HAP-1 (cell line): ENCODE results near the gene PSMC1.
A peak's percentile ranks its signal among the peaks of the same experiment; 100 is the strongest.
"Not testable (repeated sequence)": the region's sequence is repeated elsewhere in the genome, so short reads cannot be mapped to it uniquely, and the experiment has no call there.

Source experiments
- DNase-seq, 2 experiments: peaks; one replicate each; pipeline ENCODE4 v3.0.0-alpha.2; 2016 to 2020; ENCODE audit warnings: low spot score in 2 of 2
- H3K27me3 ChIP-seq: fragments of 250-450 bp; sonication (Bioruptor Pico); 2 replicates; pipeline ENCODE4 v1.5.1; 2020; ENCODE audit warnings: low read depth, mild to moderate bottlenecking, moderate library complexity
- H3K36me3 ChIP-seq: fragments of 250-450 bp; sonication (Bioruptor Pico); replicated peaks from 2 replicates; pipeline ENCODE4 v1.5.1; 2020; ENCODE audit warnings: mild to moderate bottlenecking
- H3K4me1 ChIP-seq: fragments of 250-450 bp; sonication (Bioruptor Pico); 2 replicates; pipeline ENCODE4 v1.5.1; 2020; ENCODE audit warnings: mild to moderate bottlenecking
- H3K4me3 ChIP-seq: fragments of 250-450 bp; sonication (Bioruptor Pico); 2 replicates; pipeline ENCODE4 v1.5.1; 2020; ENCODE audit warnings: mild to moderate bottlenecking, moderate library complexity
- H3K9me3 ChIP-seq: fragments of 250-450 bp; sonication (Bioruptor Pico); 2 replicates; pipeline ENCODE4 v1.5.1; 2020; ENCODE audit warnings: mild to moderate bottlenecking, moderate library complexity
- in situ Hi-C: fragments of 300-500 bp; cut with MboI; formaldehyde crosslinking; loops from 3 replicates; pipeline ENCODE4 v1.14.3; 2020; ENCODE audit warnings: low sequenced_read_pairs, inconsistent platforms, mixed read lengths

Gene PSMC1

DNA sequence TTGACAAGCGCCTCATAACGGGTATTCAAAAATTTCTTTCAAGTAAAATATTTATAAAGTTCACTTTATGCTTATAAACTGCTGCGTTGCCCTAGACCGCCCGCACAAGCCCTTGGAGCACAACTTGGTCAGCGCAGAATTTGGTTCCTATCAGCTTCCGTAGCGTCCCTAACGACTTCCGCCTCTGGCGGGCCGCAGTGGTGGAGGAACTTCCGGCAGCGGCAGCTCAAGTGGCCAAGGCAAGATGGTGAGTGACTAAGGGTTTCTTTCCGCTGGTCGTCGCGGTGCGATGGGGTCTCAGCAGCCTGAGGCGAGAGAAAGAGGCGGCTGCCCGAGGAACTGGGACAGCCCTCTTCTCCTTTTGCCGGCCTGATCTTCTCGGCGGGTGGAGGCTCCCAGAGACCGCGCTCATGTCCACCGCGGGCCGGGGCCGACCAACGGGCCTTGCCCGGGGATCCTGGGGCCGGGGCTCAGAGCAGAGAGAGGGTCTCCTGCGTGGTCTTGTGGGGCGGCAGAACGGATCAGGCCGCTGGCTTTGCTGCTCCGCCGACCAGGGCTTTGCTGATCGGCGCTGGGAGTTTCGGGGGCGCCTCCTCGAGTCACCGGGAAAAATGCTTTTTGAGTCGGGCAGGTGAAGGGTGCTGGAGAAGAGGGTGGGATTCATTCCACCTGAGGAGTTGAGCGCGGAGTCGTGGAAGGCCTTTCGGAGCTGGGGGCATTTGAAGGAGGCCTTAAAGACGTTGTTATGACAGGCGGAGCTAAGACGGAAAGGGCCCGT, at the start of gene PSMC1:
TSS of gene PSMC1 (plus strand) at position 200 of the 778 bp plus-strand sequence. CDS start at position 245, 45 bp downstream.
- peaks cover 3% of the 10 kb centered on the region for H3K4me1 ChIP-seq
- no peaks in the 10 kb centered on the region; the same call in 1 of the 2 replicates for H3K27me3 ChIP-seq
- in situ Hi-C loops, result no loop called here
- peaks cover 31% of the 10 kb centered on the region for H3K36me3 ChIP-seq
- H3K9me3 ChIP-seq, result no peaks in the 10 kb centered on the region
- peak within 1 kb of the TSS; percentile 96 for H3K4me3 ChIP-seq
- peak; percentile 88 to 93 for DNase-seq

DNA sequence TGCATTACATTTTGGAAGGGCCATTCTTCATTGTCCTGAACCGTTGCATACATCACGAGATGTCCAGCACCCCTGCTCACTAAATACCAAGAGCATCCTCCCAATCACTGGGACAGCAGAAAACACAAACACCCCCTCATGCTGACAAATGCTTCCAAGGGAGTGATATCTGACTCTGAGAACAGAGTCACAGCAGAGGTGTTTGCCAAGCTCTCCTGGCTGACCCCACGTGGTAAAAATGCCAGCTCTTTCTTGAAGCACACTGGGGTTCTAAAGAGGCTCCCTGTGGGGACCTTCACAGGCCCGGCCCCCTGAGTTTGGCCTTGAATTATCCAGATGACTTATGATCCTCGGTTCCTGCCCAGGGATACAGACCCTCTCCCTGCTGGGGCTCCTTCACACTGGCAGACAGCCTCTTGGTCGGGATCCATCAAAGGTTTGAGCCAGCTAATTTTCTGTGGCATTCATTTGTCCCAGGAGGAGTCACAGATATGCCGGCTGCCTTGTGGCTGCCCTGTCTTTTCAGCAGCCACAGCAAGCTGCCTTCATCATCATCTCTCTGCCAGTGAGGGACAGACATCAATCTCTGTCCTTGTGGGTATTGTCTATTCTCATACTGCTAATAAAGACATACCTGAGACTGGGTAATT, 43.1 kb upstream of the PSMC1 start:
- H3K9me3 ChIP-seq, result no peaks in the 10 kb centered on the region; the same call in 1 of the 2 replicates
- in situ Hi-C loops, result no loop called here

GRCh38 chr14:90228478-90228877, 27.9 kb upstream of the PSMC1 start:
- no peak overlapping the region for H3K4me3 ChIP-seq
- H3K4me1 ChIP-seq, result no peaks in the 10 kb centered on the region
- no peaks in the 10 kb centered on the region for H3K9me3 ChIP-seq
- no peaks in the 10 kb centered on the region for H3K27me3 ChIP-seq
- no peak for DNase-seq
- no peaks in the 10 kb centered on the region for H3K36me3 ChIP-seq
- in situ Hi-C loops, result loop anchor here (25.0 kb wide), 1 partner anchor 1191 kb away; no protein-coding TSS in a partner anchor

More for the DNA sequence above, 43.1 kb upstream of the PSMC1 start:
- H3K27me3 ChIP-seq, result no peaks in the 10 kb centered on the region
- DNase-seq, result no peak
- no peaks in the 10 kb centered on the region for H3K36me3 ChIP-seq
- H3K4me1 ChIP-seq, result no peaks in the 10 kb centered on the region
- no peak overlapping the region for H3K4me3 ChIP-seq

DNA sequence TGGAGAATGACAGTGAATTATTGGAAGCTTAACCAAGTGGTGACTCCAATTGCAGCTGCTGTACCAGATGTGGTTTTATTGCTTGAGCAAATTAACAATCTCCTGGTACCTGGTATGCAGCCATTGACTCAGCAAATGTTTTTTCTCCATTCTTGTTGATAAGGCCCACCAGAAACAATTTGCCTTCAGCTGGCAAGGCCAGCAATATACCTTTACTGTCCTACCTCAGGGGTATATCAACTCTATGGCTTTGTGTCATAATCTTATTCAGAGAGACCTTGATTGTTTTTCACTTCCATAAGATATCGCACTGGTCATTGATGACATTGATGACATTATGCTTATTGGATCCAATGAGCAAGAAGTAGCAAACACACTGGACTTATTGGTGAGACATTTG, 26.4 kb upstream of the PSMC1 start:
- not testable (repeated sequence) for DNase-seq, H3K36me3 ChIP-seq, H3K4me3 ChIP-seq, H3K9me3 ChIP-seq, H3K27me3 ChIP-seq, H3K4me1 ChIP-seq
- in situ Hi-C loops, result loop anchor here (10.0 to 25.0 kb wide), 2 partner anchors 265 to 1193 kb away; no protein-coding TSS in a partner anchor

- Histone ChIP-seq H3K27me3 (no peaks in the 10 kb centered on the region), H3K36me3 (no peaks in the 10 kb centered on the region), H3K4me1 (no peaks in the 10 kb centered on the region), H3K4me3 (no peak overlapping the region), H3K9me3 (peaks cover 11% of the 10 kb centered on the region)
- DNase-seq, result peak; percentile 61 to 83
- in situ Hi-C loops, result loop anchor here (10.0 to 25.0 kb wide), 2 partner anchors 271 to 1198 kb away; no protein-coding TSS in a partner anchor
Observed at GRCh38 chr14:90235179-90235976, 21.0 kb upstream of the PSMC1 start.

DNA sequence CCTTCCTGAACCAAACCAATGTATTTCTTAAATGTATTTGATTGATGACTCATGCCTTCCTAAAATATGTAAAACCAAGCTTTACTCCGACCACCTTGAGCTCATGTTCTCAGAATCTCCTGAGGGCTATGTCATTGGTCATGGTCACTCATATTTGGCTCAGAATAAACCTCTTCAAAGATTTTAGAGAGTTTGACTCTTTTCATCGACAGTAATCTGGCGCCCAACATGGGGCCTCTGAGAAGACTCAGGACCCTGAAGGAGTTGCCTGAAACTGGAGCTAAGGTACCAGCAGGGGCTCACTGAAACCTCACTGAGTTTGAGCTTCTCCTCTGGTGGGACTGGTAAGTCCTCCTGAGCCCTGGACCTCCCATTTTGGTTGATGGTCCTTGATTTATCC, 17.2 kb upstream of the PSMC1 start:
- Histone ChIP-seq H3K4me3 (no peak overlapping the region), H3K27me3 (no peaks in the 10 kb centered on the region), H3K9me3 (peaks cover 19% of the 10 kb centered on the region), H3K36me3 (no peaks in the 10 kb centered on the region), H3K4me1 (no peaks in the 10 kb centered on the region)
- in situ Hi-C loops, result loop anchor here (10.0 to 25.0 kb wide), 2 partner anchors 274 to 1202 kb away; no protein-coding TSS in a partner anchor
- DNase-seq, result no peak

DNA sequence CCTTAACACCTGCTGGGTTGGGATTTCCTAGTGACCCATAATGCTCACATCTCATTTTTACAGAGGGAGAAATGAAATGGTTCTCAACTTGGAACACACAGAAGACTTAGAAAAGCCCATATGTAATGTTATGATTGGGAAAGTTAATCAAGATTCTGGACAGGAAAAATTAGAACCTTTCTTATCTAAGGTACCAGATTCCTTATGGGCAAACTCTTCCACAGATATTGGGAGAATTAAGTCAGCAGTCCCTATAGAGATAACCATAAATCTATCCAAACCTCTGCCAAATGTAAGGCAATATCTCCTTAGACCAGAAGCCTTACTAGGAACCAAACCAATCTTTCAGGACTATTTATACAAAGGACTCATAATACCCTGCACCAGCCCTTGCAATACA, 13.9 kb upstream of the PSMC1 start:
- H3K4me3 ChIP-seq, result no peak overlapping the region
- H3K36me3 ChIP-seq, result no peaks in the 10 kb centered on the region
- H3K4me1 ChIP-seq, result no peaks in the 10 kb centered on the region
- in situ Hi-C loops, result loop anchor here (25.0 kb wide), 1 partner anchor 1205 kb away; no protein-coding TSS in a partner anchor
- H3K9me3 ChIP-seq, result peaks cover 19% of the 10 kb centered on the region
- no peaks in the 10 kb centered on the region for H3K27me3 ChIP-seq
- DNase-seq, result no peak

DNA sequence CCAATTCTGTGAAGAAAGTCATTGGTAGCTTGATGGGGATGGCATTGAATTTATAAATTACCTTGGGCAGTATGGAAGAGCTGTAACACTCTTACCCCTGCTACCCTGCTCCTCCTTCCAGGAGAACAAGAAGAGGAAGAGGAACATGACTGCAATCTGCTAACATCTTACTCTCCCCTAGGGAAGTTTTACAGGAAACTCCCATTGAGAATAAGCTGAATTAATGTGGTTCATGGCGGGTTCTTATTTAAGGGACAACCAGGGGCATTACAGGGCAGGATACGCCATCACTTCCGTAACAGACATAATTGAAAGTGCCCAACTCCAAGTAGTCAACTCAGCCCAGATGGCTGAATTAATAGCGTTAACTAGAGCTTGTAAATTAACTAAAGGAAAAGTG, 9.4 kb upstream of the PSMC1 start:
- DNase-seq, result no peak
- in situ Hi-C loops, result loop anchor here (25.0 kb wide), 1 partner anchor 1210 kb away; no protein-coding TSS in a partner anchor
- H3K27me3 ChIP-seq, result no peaks in the 10 kb centered on the region

DNA sequence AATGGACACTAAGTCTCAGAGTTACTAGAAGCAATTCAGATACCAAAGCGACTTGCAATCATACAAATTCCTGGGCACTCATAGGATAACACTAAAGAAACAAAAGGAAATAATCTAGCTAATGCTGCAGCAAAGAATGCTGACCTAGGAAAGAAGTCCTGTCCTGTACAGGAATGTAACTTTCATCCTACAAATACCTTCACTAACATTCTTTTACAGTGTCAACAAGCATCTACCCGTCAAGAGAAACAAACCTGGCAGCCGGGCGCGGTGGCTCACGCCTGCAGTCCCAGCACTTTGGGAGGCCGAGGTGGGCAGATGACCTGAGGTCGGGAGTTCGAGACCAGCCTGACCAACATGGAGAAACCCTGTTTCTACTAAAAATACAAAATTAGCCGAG, 8.9 kb upstream of the PSMC1 start:
- H3K9me3 ChIP-seq, H3K4me1 ChIP-seq, H3K27me3 ChIP-seq, H3K36me3 ChIP-seq, DNase-seq, H3K4me3 ChIP-seq: not testable (repeated sequence)
- in situ Hi-C loops, result loop anchor here (25.0 kb wide), 1 partner anchor 1210 kb away; no protein-coding TSS in a partner anchor

More for the DNA sequence above, 9.4 kb upstream of the PSMC1 start:
- Histone ChIP-seq H3K36me3 (no peaks in the 10 kb centered on the region), H3K4me3 (no peak overlapping the region), H3K9me3 (no peaks in the 10 kb centered on the region), H3K4me1 (no peaks in the 10 kb centered on the region)

DNA sequence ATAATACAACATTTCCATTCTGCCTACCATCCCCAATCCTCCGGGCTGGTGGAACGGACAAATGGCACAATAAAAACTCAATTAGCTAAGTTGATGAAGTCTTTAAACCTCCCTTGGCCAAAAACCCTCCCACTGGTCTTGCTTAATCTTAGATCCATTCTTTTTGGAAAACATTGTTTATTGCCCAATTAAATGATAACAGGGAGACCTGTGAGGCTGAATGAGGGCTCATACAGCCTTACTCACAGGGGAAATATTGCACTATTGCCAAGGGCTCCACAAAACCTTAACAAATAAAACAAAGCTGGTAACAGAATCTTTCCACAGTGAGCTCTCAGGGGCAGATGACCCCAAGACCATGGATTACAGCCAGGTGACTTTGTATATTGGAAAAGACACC, 7.8 kb upstream of the PSMC1 start:
- DNase-seq, result no peak
- Histone ChIP-seq H3K4me1 (no peaks in the 10 kb centered on the region), H3K4me3 (no peak overlapping the region), H3K9me3 (no peaks in the 10 kb centered on the region), H3K36me3 (no peaks in the 10 kb centered on the region), H3K27me3 (no peaks in the 10 kb centered on the region; the same call in 1 of the 2 replicates)
- in situ Hi-C loops, result loop anchor here (25.0 kb wide), 1 partner anchor 1211 kb away; no protein-coding TSS in a partner anchor

- H3K9me3 ChIP-seq, result no peaks in the 10 kb centered on the region
- no peaks in the 10 kb centered on the region; the same call in 1 of the 2 replicates for H3K27me3 ChIP-seq
- in situ Hi-C loops, result no loop called here
- H3K4me3 ChIP-seq, result no peak overlapping the region
- H3K4me1 ChIP-seq, result peaks cover 3% of the 10 kb centered on the region
- no peak for DNase-seq
- peaks cover 4% of the 10 kb centered on the region for H3K36me3 ChIP-seq
Observed at GRCh38 chr14:90253826-90254225, 2.5 kb upstream of the PSMC1 start.

DNA sequence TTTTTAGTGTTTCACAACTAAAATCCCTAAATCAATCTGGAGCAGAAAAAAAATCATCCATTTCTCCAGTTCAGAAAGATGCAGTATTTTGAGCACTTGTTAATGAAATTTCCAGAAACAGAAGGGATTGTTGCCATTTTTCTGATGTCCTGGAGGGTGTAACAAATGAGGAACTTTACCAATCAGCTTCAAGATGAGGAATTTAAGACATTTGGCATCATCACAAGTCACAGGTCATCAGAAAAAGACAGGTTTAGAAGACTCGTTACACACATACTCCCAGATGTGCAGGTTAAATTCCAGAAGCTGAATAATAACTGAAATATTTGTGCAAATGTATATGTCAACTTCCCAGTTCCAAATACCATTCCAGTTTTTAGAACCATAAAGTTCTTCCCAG, 482 bp upstream of the PSMC1 start:
- Histone ChIP-seq H3K4me3 (peak overlapping the region; percentile 96), H3K4me1 (peaks cover 3% of the 10 kb centered on the region), H3K27me3 (no peaks in the 10 kb centered on the region; the same call in 1 of the 2 replicates), H3K36me3 (peaks cover 25% of the 10 kb centered on the region), H3K9me3 (no peaks in the 10 kb centered on the region)
- in situ Hi-C loops, result no loop called here
- no peak for DNase-seq

- Histone ChIP-seq H3K4me3 (no peak overlapping the region), H3K4me1 (no peaks in the 10 kb centered on the region; the same call in 1 of the 2 replicates), H3K9me3 (no peaks in the 10 kb centered on the region), H3K27me3 (no peaks in the 10 kb centered on the region), H3K36me3 (peaks cover 82% of the 10 kb centered on the region)
- no peak for DNase-seq
- in situ Hi-C loops, result no loop called here
Observed at GRCh38 chr14:90263748-90264449, 7.5 kb downstream of the PSMC1 start.
